NCI-H2227 (cell line): ENCODE data around the gene SLC1A7.

Source experiments
- DNase-seq: peaks from one replicate; lab custom pipeline; 2025; ENCODE audit not compliant: unreplicated experiment; lab: John Stamatoyannopoulos, UW

The SLC1A7 gene

GRCh38 chr1:53117836-53118235 is 24.6 kb downstream of the SLC1A7 start:
- DNase-seq = no peak

GRCh38 chr1:53116933-53117600 is 25.4 kb downstream of the SLC1A7 start:
- no peak for DNase-seq

- DNase-seq = no peak
Observed at GRCh38 chr1:53116307-53116810, 26.1 kb downstream of the SLC1A7 start.

GRCh38 chr1:53115403-53116306 is 26.8 kb downstream of the SLC1A7 start:
- peak; percentile 72 for DNase-seq

GRCh38 chr1:53114581-53115400 is 27.6 kb downstream of the SLC1A7 start:
- no peak for DNase-seq

- no peak for DNase-seq
Observed at GRCh38 chr1:53114090-53114489, 28.3 kb downstream of the SLC1A7 start.

GRCh38 chr1:53112861-53113260 is 29.6 kb downstream of the SLC1A7 start:
- no peak for DNase-seq

- no peak for DNase-seq
Observed at GRCh38 chr1:53112271-53112774, 30.1 kb downstream of the SLC1A7 start.

- no peak for DNase-seq
Observed at GRCh38 chr1:53111693-53112092, 30.7 kb downstream of the SLC1A7 start.

- no peak for DNase-seq
Observed at GRCh38 chr1:53111073-53111556, 31.3 kb downstream of the SLC1A7 start.

- no peak for DNase-seq
Observed at GRCh38 chr1:53110370-53111072, 31.9 kb downstream of the SLC1A7 start.

- no peak for DNase-seq
Observed at GRCh38 chr1:53108646-53109580, 33.5 kb downstream of the SLC1A7 start.

- DNase-seq = no peak
Observed at GRCh38 chr1:53107570-53108322, 34.7 kb downstream of the SLC1A7 start.

- no peak for DNase-seq
Observed at GRCh38 chr1:53107090-53107489, 35.3 kb downstream of the SLC1A7 start.

GRCh38 chr1:53104289-53104913 is 38.0 kb downstream of the SLC1A7 start:
- DNase-seq = no peak

GRCh38 chr1:53094533-53094919 is 47.9 kb downstream of the SLC1A7 start:
- DNase-seq = no peak

GRCh38 chr1:53093778-53094532 is 48.5 kb downstream of the SLC1A7 start:
- DNase-seq = no peak

- no peak for DNase-seq
Observed at GRCh38 chr1:53093451-53093754, 49.0 kb downstream of the SLC1A7 start.
